SK-N-SH (cell line): ENCODE measurements around the gene TAF1B.

Experiments used
- CTCF ChIP-seq: fragments of 200-600 bp; sonication (generic); IDR thresholded peaks from 2 replicates; pipeline ENCODE4 v1.6.1; 2017; ENCODE audit warnings: antibody characterized with exemption, mild to moderate bottlenecking, moderate library complexity
- RAD21 ChIP-seq: IDR thresholded peaks from 2 replicates; pipeline ENCODE4 v1.6.1; 2012; ENCODE audit warnings: mild to moderate bottlenecking, low read length
- RCOR1 ChIP-seq: fragments of 150-350 bp; IDR thresholded peaks from 2 replicates; pipeline ENCODE4 v1.6.1; 2017; ENCODE audit warnings: antibody characterized with exemption, low read length
- REST ChIP-seq: IDR thresholded peaks from 2 replicates; pipeline ENCODE4 v1.6.1; 2012; ENCODE audit warnings: mild to moderate bottlenecking, low read depth, low read length, moderate library complexity

- TF ChIP-seq CTCF (no peak), RCOR1 (no peak), RAD21 (no peak), REST (no peak)
Observed at GRCh38 chr2:9980520-9980919, 137.2 kb downstream of the TAF1B start.
